Measurements from ENCODE around the gene ADAR.
"Not testable (repeated sequence)": the region's sequence is repeated elsewhere in the genome, so short reads cannot be mapped to it uniquely, and the experiment has no call there.

Gene ADAR

DNA sequence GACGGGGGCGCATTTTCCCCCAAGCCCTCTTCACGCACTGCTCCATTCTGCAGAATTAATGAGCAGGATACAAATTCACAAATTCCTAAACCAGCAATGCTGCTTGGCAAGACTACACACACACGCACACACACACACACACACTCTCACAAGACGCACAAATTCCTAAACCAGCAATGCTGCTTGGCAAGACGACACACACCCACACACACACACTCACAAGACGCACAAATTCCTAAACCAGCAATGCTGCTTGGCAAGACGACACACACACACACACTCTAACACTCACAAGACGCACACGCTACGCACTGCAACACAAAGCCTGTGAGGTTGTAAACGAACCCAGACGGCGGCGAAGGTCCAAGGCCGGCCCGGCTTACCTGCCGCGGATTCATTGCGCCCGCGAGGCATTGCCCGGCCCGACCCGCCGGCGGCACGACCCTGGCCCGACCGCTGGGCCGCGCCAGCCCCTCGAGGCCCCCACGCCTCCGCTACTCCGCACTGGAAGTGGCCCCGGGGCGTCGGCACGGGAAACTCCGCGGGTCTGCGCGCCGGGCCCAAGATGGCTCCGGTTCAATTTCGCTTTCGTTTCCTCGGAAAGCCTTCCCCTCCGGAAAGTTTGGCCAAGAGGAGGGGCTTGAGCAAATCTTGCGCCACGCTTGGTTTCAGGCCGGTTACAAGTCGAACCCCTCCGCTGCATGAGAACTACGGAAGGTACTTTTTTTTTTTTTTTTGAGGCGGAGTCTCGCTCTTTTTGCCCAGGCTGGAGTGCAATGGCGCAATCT, at the start of gene ADAR:
Gene ADAR (minus strand): TSS at position 578 of the 788 bp plus-strand sequence. CDS start 180 bp downstream, at position 398.
- in situ Hi-C loops (cut with MboI; ENCODE audit: low sequenced_read_pairs) = no loop called here

- in situ Hi-C loops (cut with MboI; ENCODE audit: low sequenced_read_pairs) = no loop called here
Measured at GRCh38 chr1:154657556-154657955, 49.6 kb upstream of the ADAR start.

DNA sequence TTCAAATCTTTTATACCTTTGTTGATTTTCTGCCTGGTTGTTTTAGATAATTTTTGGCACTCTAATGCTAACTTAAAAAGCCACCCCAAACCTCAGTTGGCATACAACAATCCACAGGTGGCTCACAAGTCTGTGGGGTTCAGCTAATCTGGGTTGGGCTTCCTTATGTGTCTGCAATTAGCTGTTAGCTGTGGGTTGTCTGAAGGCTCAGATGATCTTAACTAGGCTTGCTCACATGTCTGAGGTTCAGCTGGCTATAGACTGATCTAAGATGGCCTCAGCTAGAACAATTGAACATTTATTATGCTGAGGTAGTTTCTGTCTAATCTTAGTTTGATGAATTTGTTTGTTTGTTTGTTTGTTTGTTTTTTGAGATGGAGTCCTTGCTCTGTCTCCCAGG, 44.9 kb upstream of the ADAR start:
- in situ Hi-C loops (cut with MboI; ENCODE audit: low sequenced_read_pairs) = no loop called here

- in situ Hi-C loops (cut with MboI; ENCODE audit: low sequenced_read_pairs) = not testable (repeated sequence)
Measured at GRCh38 chr1:154644724-154645123, 36.7 kb upstream of the ADAR start.

DNA sequence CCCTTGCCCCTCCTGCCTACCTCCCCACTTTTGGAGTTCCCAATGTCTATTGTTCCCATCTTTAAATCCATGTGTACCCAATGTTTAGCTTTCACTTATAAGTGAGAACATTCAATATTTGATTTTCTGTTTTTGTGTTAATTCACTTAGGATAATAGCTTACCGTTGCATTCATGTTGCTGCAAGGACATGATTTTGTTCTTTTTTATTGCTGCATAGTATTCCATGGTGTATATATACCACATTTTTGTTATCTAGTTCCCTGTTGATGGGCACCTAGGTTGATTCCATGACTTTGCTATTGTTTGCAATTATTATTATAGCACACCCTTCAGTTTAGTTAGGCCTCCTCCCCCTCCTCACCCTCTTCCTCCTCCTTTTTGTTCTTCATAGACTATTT, 33.5 kb upstream of the ADAR start:
- in situ Hi-C loops (cut with MboI; ENCODE audit: low sequenced_read_pairs) = no loop called here

DNA sequence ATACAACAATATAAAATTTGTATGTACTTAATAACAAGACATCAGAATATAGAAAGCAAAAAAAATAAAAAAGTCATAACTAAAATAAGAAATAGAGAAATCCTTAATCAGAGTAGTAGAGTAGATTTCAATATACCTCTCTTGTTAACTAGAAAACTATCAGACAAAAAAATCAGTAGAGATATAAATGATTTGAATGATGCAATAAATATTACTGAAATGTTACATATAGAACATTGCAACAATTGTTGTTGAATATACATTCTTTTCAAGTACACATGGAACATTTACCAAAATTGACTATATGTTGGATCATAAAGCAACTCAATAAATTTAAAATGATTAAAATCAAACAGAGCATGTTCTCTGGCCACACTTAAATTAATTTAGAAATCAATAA, 31.9 kb upstream of the ADAR start:
- in situ Hi-C loops (cut with MboI; ENCODE audit: low sequenced_read_pairs) = no loop called here

DNA sequence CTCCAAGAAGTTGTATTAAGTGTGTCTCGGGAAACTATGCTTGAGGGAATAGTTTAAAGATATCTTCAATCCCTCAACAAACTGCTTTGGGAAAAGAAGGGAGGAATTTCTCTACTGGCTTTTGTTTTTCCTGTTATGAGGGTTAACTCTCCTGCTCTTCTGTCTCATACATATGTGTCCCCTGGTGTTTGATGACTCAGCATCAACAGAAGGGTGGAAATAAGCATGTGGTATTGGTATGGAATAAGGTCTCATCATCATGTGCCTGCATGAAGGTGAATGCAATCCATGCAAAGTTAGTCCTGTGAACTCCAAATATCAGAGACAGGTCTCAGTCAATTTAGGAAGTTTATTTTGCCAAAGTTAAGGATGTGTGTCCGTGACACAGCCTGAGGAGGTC, 27.2 kb upstream of the ADAR start:
- in situ Hi-C loops (cut with MboI; ENCODE audit: low sequenced_read_pairs) = no loop called here

GRCh38 chr1:154629675-154630073, 21.7 kb upstream of the ADAR start:
- in situ Hi-C loops (cut with MboI; ENCODE audit: low sequenced_read_pairs) = no loop called here

DNA sequence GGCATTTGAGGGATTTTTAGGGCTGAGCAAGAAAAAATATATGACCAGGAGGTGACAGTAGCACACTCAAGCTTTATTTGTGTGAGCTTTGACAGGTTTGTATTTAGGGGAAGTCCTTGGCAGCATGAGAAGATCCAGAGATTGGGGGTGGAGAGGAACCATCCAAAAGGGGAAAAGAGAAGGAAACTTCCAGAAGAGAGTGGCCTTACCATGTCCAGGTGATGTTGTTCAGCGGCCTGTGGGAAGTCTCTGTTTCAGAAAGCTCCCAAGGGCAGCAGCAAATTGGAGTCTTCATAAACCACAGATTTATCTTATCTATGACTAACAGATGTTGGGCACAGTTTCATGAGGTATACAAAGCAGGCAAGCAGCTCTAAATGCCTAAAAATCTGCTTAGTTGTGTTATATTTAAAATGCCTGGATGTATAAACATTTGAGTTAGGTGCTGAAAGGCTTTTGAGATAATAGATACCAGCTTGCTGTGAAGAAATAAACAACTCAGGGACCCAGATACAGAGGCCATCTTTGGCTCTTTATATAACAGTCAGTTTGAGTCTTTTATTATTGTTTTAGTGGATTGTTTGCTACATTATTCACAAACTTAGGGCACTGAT, 21.2 kb upstream of the ADAR start:
- in situ Hi-C loops (cut with MboI; ENCODE audit: low sequenced_read_pairs) = no loop called here

DNA sequence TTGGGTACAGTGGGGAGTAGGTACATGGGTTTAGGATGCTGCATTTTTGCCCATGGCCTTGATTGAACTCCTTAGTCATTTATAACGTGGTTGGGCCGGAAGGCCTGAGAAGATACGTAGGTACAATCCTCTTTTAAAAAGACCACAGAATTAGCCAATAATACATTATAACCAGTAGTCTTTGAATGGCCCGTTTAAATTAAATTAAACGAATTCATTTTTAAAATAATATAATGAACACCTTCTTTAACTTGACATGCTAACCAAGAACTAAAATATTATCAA, 20.1 kb upstream of the ADAR start:
- in situ Hi-C loops (cut with MboI; ENCODE audit: low sequenced_read_pairs) = no loop called here

- in situ Hi-C loops (cut with MboI; ENCODE audit: low sequenced_read_pairs) = no loop called here
Measured at GRCh38 chr1:154627257-154628120, 19.5 kb upstream of the ADAR start.

GRCh38 chr1:154626456-154627256, 18.7 kb upstream of the ADAR start:
- in situ Hi-C loops (cut with MboI; ENCODE audit: low sequenced_read_pairs) = no loop called here

- in situ Hi-C loops (cut with MboI; ENCODE audit: low sequenced_read_pairs) = no loop called here
Measured at GRCh38 chr1:154624746-154625643, 17.0 kb upstream of the ADAR start.

DNA sequence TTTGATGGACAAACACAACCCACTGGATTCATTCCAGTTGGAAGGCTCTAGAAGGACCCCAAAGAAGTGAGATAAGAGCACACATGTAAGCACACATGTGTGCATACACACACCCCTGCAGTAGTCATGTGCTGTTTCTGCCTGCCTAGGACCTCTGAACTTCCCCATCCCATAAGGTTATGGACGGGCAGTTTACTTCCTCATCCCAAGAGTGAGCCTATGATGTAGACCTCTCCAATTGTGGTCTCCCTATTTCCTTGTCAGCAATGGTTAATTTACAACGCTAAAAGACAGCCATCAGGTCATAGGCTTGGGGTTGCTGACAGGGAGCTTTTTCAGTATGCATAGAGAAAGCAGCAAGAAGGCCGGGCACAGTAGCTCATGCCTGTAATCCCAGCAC, 15.4 kb upstream of the ADAR start:
- in situ Hi-C loops (cut with MboI; ENCODE audit: low sequenced_read_pairs) = no loop called here

DNA sequence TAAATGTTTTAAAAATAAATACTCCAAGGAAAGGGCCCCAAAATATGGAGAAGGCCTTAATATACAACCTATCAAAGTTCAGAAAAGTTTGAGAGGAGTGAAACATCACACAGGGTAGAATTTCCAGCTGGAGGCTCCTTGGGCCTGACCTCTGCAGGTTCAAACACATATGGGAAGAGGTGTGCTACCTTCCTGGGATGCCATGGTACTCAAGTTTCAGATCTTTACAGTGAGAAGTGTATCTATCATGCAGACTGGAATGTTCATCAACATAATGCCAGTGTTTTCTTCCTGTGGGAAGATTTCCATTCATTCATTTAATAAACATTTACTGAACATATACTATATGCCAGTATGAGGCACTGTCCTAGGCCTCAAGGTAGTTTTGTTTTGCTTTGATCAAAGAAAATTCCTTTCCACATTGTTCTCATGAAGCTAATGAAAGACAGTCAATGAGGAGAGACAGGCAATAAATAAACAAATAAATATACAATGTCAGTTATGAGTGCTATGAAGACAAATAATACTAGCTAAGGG, 14.6 kb upstream of the ADAR start:
- in situ Hi-C loops (cut with MboI; ENCODE audit: low sequenced_read_pairs) = no loop called here

GRCh38 chr1:154621875-154622274, 13.9 kb upstream of the ADAR start:
- in situ Hi-C loops (cut with MboI; ENCODE audit: low sequenced_read_pairs) = no loop called here

- in situ Hi-C loops (cut with MboI; ENCODE audit: low sequenced_read_pairs) = no loop called here
Measured at GRCh38 chr1:154620751-154621150, 12.8 kb upstream of the ADAR start.

GRCh38 chr1:154619181-154619948, 11.4 kb upstream of the ADAR start:
- in situ Hi-C loops (cut with MboI; ENCODE audit: low sequenced_read_pairs) = no loop called here

Data from hTERT RPE-1 (cell line).